NB4 (cell line): Measurements from ENCODE around the gene HHATL.

ENCODE experiments used
- MYC ChIP-seq: IDR thresholded peaks from 2 replicates; pipeline ENCODE4 v1.6.1; 2011; ENCODE audit warnings: low read depth, low read length
- POLR2A ChIP-seq: IDR thresholded peaks from 2 replicates; pipeline ENCODE4 v1.6.1; 2011; ENCODE audit warnings: mild to moderate bottlenecking; ENCODE audit not compliant: insufficient read length; ENCODE audit errors: extremely low read depth
- TF ChIP-seq, protein P1 (sequence below): IDR thresholded peaks from one replicate; pipeline ENCODE4 v1.5.1; 2012; ENCODE audit warnings: low read depth, low read length
- TF ChIP-seq, protein P2 (sequence below): IDR thresholded peaks from 2 replicates; pipeline ENCODE4 v1.6.1; 2011; ENCODE audit warnings: low read depth, low read length

DNA sequence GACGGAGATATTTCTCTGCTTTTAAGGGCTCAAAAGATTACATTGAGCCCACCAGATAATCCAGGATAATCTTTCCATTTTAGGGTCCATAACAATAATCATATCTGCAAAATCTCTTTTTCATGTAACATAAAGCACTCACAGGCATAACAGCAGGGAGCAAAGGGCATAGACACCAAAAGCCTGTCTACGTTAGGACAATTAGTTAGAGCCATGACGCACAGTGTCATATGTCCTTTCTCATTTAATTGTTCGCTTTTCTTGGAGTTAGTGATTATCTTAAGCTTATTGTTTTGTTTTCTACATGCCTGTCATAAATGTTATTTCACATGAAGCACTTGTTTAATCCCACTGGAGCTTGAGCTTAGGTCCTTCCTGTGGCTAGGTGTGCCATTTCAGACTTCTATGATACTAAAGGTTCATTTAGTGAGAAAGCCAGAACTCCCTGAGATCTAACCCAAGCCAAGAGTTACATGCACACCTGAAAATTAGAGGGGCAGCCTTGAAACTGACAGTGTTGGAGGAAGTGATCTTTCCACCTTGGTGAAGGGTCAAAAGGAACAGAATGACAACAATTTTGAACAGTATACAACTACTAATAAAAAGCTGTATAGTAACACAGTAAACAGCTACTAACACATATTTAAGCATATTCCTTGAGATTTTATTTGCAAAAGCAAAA, 11.7 kb upstream of the HHATL start:
- TF ChIP-seq POLR2A = no peak
- TF ChIP-seq, protein P1, sequence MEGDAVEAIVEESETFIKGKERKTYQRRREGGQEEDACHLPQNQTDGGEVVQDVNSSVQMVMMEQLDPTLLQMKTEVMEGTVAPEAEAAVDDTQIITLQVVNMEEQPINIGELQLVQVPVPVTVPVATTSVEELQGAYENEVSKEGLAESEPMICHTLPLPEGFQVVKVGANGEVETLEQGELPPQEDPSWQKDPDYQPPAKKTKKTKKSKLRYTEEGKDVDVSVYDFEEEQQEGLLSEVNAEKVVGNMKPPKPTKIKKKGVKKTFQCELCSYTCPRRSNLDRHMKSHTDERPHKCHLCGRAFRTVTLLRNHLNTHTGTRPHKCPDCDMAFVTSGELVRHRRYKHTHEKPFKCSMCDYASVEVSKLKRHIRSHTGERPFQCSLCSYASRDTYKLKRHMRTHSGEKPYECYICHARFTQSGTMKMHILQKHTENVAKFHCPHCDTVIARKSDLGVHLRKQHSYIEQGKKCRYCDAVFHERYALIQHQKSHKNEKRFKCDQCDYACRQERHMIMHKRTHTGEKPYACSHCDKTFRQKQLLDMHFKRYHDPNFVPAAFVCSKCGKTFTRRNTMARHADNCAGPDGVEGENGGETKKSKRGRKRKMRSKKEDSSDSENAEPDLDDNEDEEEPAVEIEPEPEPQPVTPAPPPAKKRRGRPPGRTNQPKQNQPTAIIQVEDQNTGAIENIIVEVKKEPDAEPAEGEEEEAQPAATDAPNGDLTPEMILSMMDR = no peak
- TF ChIP-seq, protein P2, sequence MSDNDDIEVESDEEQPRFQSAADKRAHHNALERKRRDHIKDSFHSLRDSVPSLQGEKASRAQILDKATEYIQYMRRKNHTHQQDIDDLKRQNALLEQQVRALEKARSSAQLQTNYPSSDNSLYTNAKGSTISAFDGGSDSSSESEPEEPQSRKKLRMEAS = no peak
- no peak for TF ChIP-seq MYC
